Esophagus squamous epithelium (tissue), 5 donors: ENCODE measurements around the gene NUBP2. TPM values are rescaled to one million over a fixed set of nuclear protein-coding genes. Genes with fewer than 3 reads are reported as not detected.

Experiments
- DNase-seq: peaks from one replicate; lab custom pipeline; 2025; lab: John Stamatoyannopoulos, UW
- H3K27ac ChIP-seq, 4 donors: fragments of 200-600 bp; sonication (generic); one replicate each; pipeline ENCODE4 v1.5.1; 2016 to 2019; ENCODE audit warnings: mild to moderate bottlenecking in 1 of 4
- H3K27me3 ChIP-seq, 4 donors: fragments of 200-600 bp; sonication (generic); 1 replicate in 3 of 4; 2 replicates in 1 of 4; pipeline versions ENCODE4 v1.5.1 to v1.6.0; 2017 to 2021; ENCODE audit warnings: antibody characterized with exemption in 1 of 4
- H3K36me3 ChIP-seq, 3 donors: fragments of 200-600 bp; sonication (generic); one replicate each; pipeline ENCODE4 v1.5.1; 2016 to 2019
- H3K4me1 ChIP-seq, 3 donors: fragments of 200-600 bp; sonication (generic); one replicate each; pipeline ENCODE4 v1.5.1; 2017 to 2019
- H3K4me3 ChIP-seq, 4 donors: fragments of 200-600 bp; sonication (generic); 1 replicate in 3 of 4; 2 replicates in 1 of 4; pipeline ENCODE4 v1.5.1; 2016 to 2019; ENCODE audit warnings: mild to moderate bottlenecking in 2 of 4, moderate library complexity in 1 of 4
- H3K9me3 ChIP-seq, 3 donors: fragments of 200-600 bp; sonication (generic); one replicate each; pipeline ENCODE4 v1.5.1; 2016 to 2019
- POLR2A ChIP-seq, 4 donors: fragments of 450-650 bp; IDR thresholded peaks; one replicate each; pipeline ENCODE4 v1.6.1; 2017; ENCODE audit warnings: antibody characterized with exemption in 4 of 4, mild to moderate bottlenecking in 4 of 4, moderate library complexity in 3 of 4
- WGBS, 2 donors: methylation state at CpG; one replicate each; pipeline ENCODE4 v1.1.5; 2018; 5-methylcytosine and 5-hydroxymethylcytosine counted together
- intact Hi-C: fragments of 100-400 bp; cut with DNase I; formaldehyde crosslinking; loops from one replicate; pipeline ENCODE4 v1.15.0; 2022
- total RNA-seq, 4 donors: library from RNA; depleted of rRNA; stranded (reverse); fragments of >200 nt; gene quantifications; one replicate each; pipeline ENCODE4 v1.1.0, GENCODE V29; 2016
- TF ChIP-seq, protein P1 (sequence below), 6 experiments: fragments of 450-650 bp in 4 of 6; fragments of 200-600 bp in 2 of 6; sonication (generic) in 2 of 6; IDR thresholded peaks; one replicate each; pipeline ENCODE4 v1.5.1; 2016 to 2019; ENCODE audit warnings: antibody characterized with exemption in 6 of 6, mild to moderate bottlenecking in 4 of 6, moderate library complexity in 4 of 6
- donor health status: DM: yes; HTN: yes; CAD: no.

The NUBP2 gene
- total RNA-seq, 4 donors from 2014 or later: 71.4 to 91.5 (median 79.5) TPM

DNA sequence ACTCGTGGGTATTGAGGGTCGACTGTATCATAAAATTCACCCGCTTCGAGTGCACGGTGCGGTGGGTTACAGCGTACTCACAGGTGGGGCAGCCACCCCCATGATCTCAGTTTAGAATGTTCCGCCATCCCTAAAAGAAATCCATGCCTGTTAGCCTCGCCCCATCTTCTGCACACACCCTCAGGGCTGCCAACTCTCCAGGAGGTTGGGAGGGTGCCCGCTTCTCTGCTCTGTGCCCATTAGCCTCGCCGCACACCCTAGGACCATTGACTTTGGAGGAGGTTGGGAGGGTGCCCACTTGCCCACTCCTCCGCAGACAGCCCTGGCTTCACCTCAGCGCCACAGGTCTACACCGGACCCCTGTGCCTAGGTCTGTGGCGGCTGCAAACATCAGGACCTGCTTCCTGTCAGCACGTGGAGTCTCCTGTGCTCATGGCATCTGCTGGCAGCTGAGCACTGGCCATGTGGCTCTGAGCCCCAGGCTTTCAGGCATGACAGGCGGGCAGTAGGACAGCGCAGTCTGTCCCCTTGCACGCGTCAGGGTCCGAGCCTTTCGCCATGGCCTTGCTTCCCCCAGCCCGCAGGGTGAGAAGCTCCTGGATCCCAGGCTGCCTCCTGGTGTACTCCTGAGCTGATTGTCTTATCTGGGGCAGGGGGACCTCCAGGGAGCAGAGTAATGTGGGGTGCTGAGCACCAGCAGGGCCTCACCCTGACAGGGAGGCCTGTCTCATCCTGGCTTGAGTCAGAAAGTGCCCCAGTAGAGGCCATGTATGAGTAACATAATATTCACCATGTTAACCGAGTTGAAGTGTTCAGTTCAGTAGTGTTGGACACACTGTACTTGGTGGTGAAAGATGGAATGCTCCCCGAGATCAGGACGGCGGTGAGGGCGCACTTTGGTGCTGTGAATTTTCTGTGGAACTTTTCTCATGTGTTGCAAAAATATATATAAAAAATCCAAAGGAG lies 33.3 kb upstream of the NUBP2 start:
- Histone ChIP-seq H3K27me3 (no peaks in the 10 kb centered on the region), H3K4me1 (peaks cover 0 to 5% (median 0%) of the 10 kb centered on the region in 3 donors), H3K27ac (no peak overlapping the region), H3K36me3 (peaks cover 17 to 98% (median 28%) of the 10 kb centered on the region in 3 donors), H3K9me3 (no peaks in the 10 kb centered on the region), H3K4me3 (no peak overlapping the region)
- no peak for DNase-seq
- intact Hi-C loops: no loop called here
- 93 to 95% methylated on average over 15 to 22 of the region's 29 CpGs for WGBS, 2 donors
- no peak for TF ChIP-seq POLR2A (IDR thresholded peaks at IDR 0.05)
- TF ChIP-seq, protein P1, sequence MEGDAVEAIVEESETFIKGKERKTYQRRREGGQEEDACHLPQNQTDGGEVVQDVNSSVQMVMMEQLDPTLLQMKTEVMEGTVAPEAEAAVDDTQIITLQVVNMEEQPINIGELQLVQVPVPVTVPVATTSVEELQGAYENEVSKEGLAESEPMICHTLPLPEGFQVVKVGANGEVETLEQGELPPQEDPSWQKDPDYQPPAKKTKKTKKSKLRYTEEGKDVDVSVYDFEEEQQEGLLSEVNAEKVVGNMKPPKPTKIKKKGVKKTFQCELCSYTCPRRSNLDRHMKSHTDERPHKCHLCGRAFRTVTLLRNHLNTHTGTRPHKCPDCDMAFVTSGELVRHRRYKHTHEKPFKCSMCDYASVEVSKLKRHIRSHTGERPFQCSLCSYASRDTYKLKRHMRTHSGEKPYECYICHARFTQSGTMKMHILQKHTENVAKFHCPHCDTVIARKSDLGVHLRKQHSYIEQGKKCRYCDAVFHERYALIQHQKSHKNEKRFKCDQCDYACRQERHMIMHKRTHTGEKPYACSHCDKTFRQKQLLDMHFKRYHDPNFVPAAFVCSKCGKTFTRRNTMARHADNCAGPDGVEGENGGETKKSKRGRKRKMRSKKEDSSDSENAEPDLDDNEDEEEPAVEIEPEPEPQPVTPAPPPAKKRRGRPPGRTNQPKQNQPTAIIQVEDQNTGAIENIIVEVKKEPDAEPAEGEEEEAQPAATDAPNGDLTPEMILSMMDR (IDR thresholded peaks at IDR 0.05): no peak

DNA sequence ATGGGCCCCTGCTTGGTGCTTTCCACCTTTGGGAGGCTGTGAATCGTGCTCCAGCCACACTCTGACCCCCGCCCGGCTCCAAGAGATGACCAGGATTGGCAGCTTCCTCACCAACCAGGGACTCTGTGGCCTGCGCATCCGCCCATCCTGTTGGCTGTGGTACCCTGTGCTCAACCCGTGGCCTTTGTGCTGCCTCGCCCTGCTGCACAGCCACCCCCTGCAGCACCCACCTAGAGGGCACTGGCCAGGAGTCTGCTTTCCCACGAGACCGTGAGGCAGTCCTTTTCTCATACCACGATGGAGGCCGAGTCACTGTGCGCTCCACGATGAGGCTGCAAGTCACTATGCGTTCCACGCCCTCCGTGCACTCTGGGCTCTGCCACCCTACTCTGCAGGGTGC lies 30.8 kb upstream of the NUBP2 start:
- DNase-seq: no peak
- peaks cover 0 to 21% (median 4%) of the 10 kb centered on the region in 3 donors for H3K4me1 ChIP-seq
- H3K4me3 ChIP-seq: no peak overlapping the region
- 94 to 100% methylated on average over 3 to 12 of the region's 16 CpGs for WGBS, 2 donors
- H3K9me3 ChIP-seq: no peaks in the 10 kb centered on the region
- no peaks in the 10 kb centered on the region for H3K27me3 ChIP-seq
- TF ChIP-seq, protein P1 (IDR thresholded peaks at IDR 0.05): no peak
- no peak for TF ChIP-seq POLR2A (IDR thresholded peaks at IDR 0.05)
- intact Hi-C loops: no loop called here
- H3K36me3 ChIP-seq: peaks cover 16 to 93% (median 26%) of the 10 kb centered on the region in 3 donors
- H3K27ac ChIP-seq: no peak overlapping the region

- TF ChIP-seq, protein P1 (IDR thresholded peaks at IDR 0.05): no peak
- TF ChIP-seq POLR2A (IDR thresholded peaks at IDR 0.05): no peak
- peaks cover 10 to 93% (median 19%) of the 10 kb centered on the region in 3 donors for H3K36me3 ChIP-seq
- H3K4me3 ChIP-seq: no peak overlapping the region
- peaks cover 0 to 26% (median 4%) of the 10 kb centered on the region in 3 donors for H3K4me1 ChIP-seq
- no peaks in the 10 kb centered on the region for H3K9me3 ChIP-seq
- H3K27ac ChIP-seq: no peak overlapping the region
- DNase-seq: no peak
- H3K27me3 ChIP-seq: no peaks in the 10 kb centered on the region
- intact Hi-C loops: no loop called here
- 95 to 97% methylated on average over 12 to 14 of the region's 14 CpGs for WGBS, 2 donors
Observed at GRCh38 chr16:1752853-1753252, 29.9 kb upstream of the NUBP2 start.

GRCh38 chr16:1754204-1754603 lies 28.6 kb upstream of the NUBP2 start:
- Histone ChIP-seq H3K4me3 (no peak overlapping the region), H3K27me3 (no peaks in the 10 kb centered on the region), H3K27ac (peak overlapping the region; percentile 44 to 75 (median 66)), H3K4me1 (peaks cover 0 to 26% (median 4%) of the 10 kb centered on the region in 3 donors), H3K36me3 (peaks cover 0 to 93% (median 10%) of the 10 kb centered on the region in 3 donors), H3K9me3 (no peaks in the 10 kb centered on the region)
- DNase-seq: no peak
- intact Hi-C loops: no loop called here
- WGBS, 2 donors: 76 to 89% methylated on average over 6 to 12 of the region's 12 CpGs
- TF ChIP-seq POLR2A (IDR thresholded peaks at IDR 0.05): no peak
- TF ChIP-seq, protein P1 (IDR thresholded peaks at IDR 0.05): no peak
